HG03565 (cell line): ENCODE data around the gene HCAR2.
"Not testable (repeated sequence)": the region's sequence is repeated elsewhere in the genome, so short reads cannot be mapped to it uniquely, and the experiment has no call there.

Experiments
- ATAC-seq: cut with Tn5 transposase; IDR thresholded peaks from one replicate; pipeline ENCODE4 v1.9.1; 2021; ENCODE audit warnings: mild to moderate bottlenecking, moderate library complexity; ENCODE audit not compliant: unreplicated experiment

Gene HCAR2

GRCh38 chr12:122669397-122670070 lies 33.6 kb downstream of the HCAR2 start:
- ATAC-seq: no peak

GRCh38 chr12:122668268-122668667 lies 34.9 kb downstream of the HCAR2 start:
- no peak for ATAC-seq

- no peak for ATAC-seq
Measured at GRCh38 chr12:122665759-122666158, 37.4 kb downstream of the HCAR2 start.

- ATAC-seq: no peak
Measured at GRCh38 chr12:122665349-122665748, 37.8 kb downstream of the HCAR2 start.

GRCh38 chr12:122661938-122662337 lies 41.2 kb downstream of the HCAR2 start:
- ATAC-seq: no peak

GRCh38 chr12:122661246-122661645 lies 41.9 kb downstream of the HCAR2 start:
- no peak for ATAC-seq

GRCh38 chr12:122659579-122659978 lies 43.6 kb downstream of the HCAR2 start:
- no peak for ATAC-seq

GRCh38 chr12:122656298-122656697 lies 46.9 kb downstream of the HCAR2 start:
- ATAC-seq: no peak

- ATAC-seq: not testable (repeated sequence)
Measured at GRCh38 chr12:122653291-122653690, 49.9 kb downstream of the HCAR2 start.

GRCh38 chr12:122651520-122652224 lies 51.5 kb downstream of the HCAR2 start:
- no peak for ATAC-seq
